PFSK-1 (cell line): Measurements from ENCODE around the gene OR10D3. TPM values are rescaled to one million over a fixed set of nuclear protein-coding genes. Genes with fewer than 3 reads are reported as not detected.

Experiments used
- FOXP2 ChIP-seq: optimal IDR thresholded peaks from 2 replicates; pipeline ENCODE3; 2011; ENCODE audit warnings: borderline replicate concordance, control low read depth, inconsistent platforms; ENCODE audit not compliant: insufficient read depth; ENCODE audit errors: extremely low read length, extremely low read depth
- POLR2AphosphoS5 ChIP-seq: IDR thresholded peaks from 2 replicates; pipeline ENCODE4 v1.6.1; 2012; ENCODE audit warnings: low read depth, mild to moderate bottlenecking, control low read depth, low read length, moderate library complexity
- REST ChIP-seq, 2 experiments: IDR thresholded peaks; 2 replicates each; pipeline versions ENCODE4 v1.6.1 to v1.8.0; 2011 to 2012; ENCODE audit warnings: low read depth in 2 of 2, low read length in 2 of 2, control low read depth in 1 of 2, inconsistent platforms in 1 of 2, mild to moderate bottlenecking in 1 of 2, moderate library complexity in 1 of 2; ENCODE audit not compliant: insufficient read depth in 1 of 2
- SIN3A ChIP-seq: IDR thresholded peaks from 2 replicates; pipeline ENCODE4 v1.6.1; 2012; ENCODE audit warnings: mild to moderate bottlenecking, low read length, moderate library complexity, borderline replicate concordance; ENCODE audit not compliant: insufficient read depth
- TAF1 ChIP-seq: IDR thresholded peaks from 2 replicates; pipeline ENCODE4 v1.6.1; 2012; ENCODE audit warnings: low read length, control low read depth, borderline replicate concordance; ENCODE audit not compliant: insufficient read depth
- polyA plus RNA-seq: library from polyadenylated mRNA; unstranded; fragments of >200 nt; gene quantifications from one replicate; pipeline ENCODE4 v1.2.1, GENCODE V29; 2012; ENCODE audit warnings: low read depth, missing spikeins; ENCODE audit not compliant: insufficient read length

The OR10D3 gene
- not detected for polyA plus RNA-seq

GRCh38 chr11:124183068-124183467 is at the start of gene OR10D3:
OR10D3 (plus strand) TSS chr11:124183345; CDS start chr11:124185270, 1,925 bp downstream.
- TF ChIP-seq REST (IDR thresholded peaks at IDR 0.05; ENCODE audit: insufficient read depth in 1 of 2, low read depth in 2 of 2, low read length in 2 of 2), result no peak
- TF ChIP-seq POLR2AphosphoS5, result no peak
- TF ChIP-seq FOXP2, result no peak
- no peak for TF ChIP-seq SIN3A
- TF ChIP-seq TAF1, result no peak

- TF ChIP-seq POLR2AphosphoS5, result no peak
Observed at GRCh38 chr11:124143034-124143433, 40.1 kb upstream of the OR10D3 start.

- TF ChIP-seq SIN3A (no peak), FOXP2 (no peak), TAF1 (no peak), REST (IDR thresholded peaks at IDR 0.05; ENCODE audit: insufficient read depth in 1 of 2, low read depth in 2 of 2, low read length in 2 of 2) (no peak), POLR2AphosphoS5 (no peak)
Observed at GRCh38 chr11:124147951-124148350, 35.2 kb upstream of the OR10D3 start.

GRCh38 chr11:124150684-124151083 is 32.5 kb upstream of the OR10D3 start:
- TF ChIP-seq SIN3A, result no peak
- no peak for TF ChIP-seq TAF1
- no peak for TF ChIP-seq REST (IDR thresholded peaks at IDR 0.05; ENCODE audit: insufficient read depth in 1 of 2, low read depth in 2 of 2, low read length in 2 of 2)
- no peak for TF ChIP-seq POLR2AphosphoS5
- no peak for TF ChIP-seq FOXP2

- no peak for TF ChIP-seq FOXP2
- TF ChIP-seq SIN3A, result no peak
- TF ChIP-seq TAF1, result no peak
- TF ChIP-seq POLR2AphosphoS5, result no peak
- TF ChIP-seq REST (IDR thresholded peaks at IDR 0.05; ENCODE audit: insufficient read depth in 1 of 2, low read depth in 2 of 2, low read length in 2 of 2), result no peak
Observed at GRCh38 chr11:124152770-124153407, 30.3 kb upstream of the OR10D3 start.
